GM18861 (cell line): ENCODE results near the gene TTC5.
"Not testable (repeated sequence)": the region's sequence is repeated elsewhere in the genome, so short reads cannot be mapped to it uniquely, and the experiment has no call there.

Source experiments
- ATAC-seq: cut with Tn5 transposase; IDR thresholded peaks from one replicate; pipeline ENCODE4 v1.9.1; 2021; ENCODE audit not compliant: unreplicated experiment

TTC5 gene

DNA sequence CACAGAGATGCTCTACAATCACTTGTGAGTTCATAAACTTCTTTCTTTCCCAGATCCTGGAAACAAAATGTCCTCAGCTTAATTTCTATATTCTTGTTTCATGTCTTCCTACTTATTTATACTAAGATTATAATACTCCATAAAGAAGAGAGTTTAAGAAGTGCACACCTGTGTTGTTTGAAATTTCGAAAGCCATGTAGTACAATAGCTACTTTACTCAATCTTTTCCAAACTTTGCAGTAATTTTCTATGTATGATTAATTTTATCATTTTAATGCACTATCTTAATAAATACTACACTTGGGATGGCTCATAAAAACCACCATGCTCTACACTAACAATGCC, 300 bp upstream of the TTC5 start:
- peak; percentile 8 for ATAC-seq

DNA sequence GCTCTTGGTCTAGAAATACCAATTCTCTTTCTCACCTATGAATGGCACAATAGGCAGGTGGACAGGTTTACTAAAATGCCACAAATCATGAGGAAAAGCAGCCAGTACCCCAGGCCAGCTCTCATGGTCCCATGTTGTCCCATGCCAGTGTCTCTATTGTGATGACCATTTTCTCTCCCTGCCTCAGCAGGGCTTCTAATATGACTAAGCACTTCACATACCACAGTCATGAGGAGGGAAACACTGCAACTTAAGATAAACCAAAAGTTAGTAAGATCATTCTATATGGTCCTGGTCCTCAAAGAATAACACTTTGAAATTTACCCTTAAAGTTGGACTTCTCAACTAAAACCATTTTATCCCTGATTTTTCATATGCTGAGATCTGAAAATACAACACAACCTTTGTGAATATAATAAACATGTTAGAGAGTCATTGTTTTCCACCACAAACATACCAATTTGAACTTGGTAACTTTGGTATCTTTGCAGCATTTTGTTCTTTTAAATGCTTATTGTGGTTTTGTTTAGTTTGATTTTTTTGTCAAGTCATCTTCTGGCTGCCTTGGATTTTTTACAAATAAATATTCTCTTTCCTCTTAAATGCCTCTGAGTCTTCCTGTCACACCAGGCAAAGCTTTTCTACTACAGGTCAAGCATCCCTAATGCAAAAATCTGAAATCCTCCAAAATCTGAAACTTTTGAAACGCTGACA, 3.6 kb downstream of the TTC5 start:
- ATAC-seq = no peak

DNA sequence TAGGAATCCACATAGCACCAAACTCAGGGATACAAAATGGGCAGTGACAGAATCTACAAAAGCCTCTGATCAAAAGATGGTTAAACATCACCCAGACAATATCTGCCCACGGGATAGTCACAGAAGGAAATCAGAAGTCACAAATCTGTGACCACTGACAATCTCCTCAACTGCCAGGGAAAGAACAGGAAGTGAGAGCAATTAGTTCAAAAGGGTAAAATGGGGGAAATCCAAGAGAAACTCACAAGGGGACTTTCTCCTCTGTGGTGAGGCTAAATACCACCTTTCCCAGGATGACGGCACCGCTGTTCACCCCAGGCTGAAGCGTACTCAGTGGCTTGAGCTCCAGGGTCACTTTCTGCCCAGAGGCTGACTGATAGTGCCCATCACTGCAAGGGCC, 10.7 kb downstream of the TTC5 start:
- peak; percentile 77 for ATAC-seq

DNA sequence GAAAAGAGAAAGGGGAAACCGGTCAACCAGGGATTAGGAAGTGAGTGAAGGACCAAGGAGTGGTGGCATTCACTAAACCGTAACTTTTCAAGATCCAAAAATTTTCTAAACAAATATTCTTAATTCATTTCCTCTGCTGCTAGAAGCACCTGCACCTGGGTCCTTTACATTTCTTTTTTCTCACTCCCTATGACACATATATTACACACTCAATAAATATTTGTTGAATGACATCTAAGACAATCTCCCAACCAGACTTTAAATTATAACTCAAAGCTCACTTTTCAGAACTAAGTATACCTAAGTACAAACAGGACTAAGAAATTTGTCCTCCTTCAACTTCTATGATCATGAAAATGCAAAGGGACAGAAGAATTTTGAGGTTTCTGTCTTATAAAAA, 11.1 kb downstream of the TTC5 start:
- ATAC-seq = no peak

DNA sequence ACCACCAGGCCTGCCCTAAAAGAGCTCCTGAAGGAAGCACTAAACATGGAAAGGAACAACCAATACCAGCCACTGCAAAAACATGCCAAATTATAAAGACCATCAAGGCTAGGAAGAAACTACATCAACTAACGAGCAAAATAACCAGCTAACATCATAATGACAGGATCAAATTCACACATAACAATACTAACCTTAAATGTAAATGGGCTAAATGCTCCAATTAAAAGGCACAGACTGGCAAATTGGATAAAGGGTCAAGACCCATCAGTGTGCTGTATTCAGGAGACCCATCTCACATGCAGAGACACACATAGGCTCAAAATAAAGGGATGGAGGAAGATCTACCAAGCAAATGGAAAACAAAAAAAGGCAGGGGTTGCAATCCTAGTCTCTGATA, 23.8 kb downstream of the TTC5 start:
- not testable (repeated sequence) for ATAC-seq

DNA sequence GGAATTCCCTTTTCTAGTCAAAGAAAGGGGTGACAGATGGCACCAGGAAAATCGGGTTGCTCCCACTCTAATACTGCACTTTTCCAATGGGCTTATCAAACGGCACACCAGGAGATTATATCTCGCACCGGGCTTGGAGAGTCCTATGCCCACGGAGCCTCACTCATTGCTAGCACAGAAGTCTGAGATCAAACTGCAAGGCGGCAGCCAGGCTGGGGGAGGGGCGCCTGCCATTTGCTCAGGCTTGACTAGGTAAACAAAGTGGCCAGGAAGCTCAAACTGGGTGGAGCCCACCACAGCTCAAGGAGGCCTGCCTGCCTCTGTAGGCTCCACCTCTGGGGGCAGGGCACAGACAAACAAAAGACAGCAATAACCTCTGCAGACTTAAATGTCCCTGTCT, 25.5 kb downstream of the TTC5 start:
- not testable (repeated sequence) for ATAC-seq

DNA sequence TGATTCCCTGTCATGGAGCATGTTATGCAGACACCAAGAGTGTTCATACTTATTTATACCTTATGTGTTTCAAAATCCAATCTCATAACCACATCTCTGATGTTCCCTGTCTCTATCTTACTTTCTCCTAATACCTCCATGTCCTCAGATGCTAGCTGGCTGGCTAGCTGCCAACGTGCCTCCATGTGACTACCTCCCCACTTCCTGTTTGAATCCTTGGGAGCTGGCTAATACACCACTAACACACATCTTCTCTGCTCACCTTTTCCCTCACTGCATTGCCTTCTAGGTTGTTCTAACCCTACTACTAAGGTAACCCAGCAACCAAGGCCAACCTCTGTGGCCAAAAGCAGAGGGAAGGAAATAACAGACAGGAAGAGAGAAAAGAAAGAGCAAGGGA, 27.3 kb downstream of the TTC5 start:
- ATAC-seq = no peak

DNA sequence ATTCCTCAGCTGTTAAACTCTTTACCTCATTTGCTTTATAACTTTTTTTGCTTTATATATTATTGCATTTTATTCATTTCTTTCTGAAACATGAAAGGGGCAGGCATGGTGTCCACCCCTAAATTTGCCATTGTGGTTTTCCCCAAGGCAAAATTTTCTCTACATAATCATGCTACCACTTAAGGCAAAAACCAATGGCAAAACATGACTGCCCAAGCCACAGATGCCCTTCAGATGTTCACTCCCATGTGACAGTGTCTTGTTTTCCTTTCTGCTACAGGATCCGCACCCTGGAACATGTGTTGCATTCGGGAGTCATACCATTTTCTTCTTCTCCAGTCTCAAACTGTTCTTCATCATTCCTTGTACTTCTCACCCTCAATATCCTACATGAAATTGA, 28.3 kb downstream of the TTC5 start:
- no peak for ATAC-seq

DNA sequence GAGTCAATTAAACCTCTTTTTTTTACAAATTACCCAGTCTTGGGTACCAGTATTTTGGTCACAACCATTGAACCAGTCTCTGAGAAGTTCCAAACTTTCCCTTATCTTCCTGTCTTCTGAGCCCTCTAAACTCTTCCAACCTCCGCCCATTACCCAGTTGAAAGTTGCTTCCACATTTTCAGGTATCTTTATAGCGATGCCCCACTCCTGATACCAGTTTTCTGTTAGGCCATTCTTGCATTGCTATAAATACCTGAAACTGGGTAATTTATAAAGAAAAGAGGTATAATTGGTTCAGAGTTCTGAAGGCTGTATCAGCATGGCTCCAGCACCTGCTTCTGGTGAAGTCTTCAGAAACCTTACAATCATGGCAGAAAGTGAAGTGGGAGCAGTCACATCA, 31.7 kb downstream of the TTC5 start:
- no peak for ATAC-seq

DNA sequence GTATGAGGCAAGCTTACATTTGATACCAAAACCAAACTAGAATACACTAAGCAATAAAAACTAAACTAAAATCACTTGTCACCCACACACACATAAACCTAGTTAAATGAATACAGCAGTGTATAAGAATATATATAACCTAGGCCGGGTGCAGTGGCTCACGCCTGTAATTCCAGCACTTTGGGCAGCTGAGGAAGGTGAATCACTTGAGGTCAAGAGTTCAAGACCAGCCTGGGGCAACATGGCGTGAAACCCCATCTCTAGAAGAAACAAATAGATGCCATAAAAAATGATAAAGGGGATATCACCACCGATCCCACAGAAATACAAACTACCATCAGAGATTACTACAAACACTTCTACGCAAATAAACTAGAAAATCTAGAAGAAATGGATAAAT, 41.4 kb downstream of the TTC5 start:
- not testable (repeated sequence) for ATAC-seq

DNA sequence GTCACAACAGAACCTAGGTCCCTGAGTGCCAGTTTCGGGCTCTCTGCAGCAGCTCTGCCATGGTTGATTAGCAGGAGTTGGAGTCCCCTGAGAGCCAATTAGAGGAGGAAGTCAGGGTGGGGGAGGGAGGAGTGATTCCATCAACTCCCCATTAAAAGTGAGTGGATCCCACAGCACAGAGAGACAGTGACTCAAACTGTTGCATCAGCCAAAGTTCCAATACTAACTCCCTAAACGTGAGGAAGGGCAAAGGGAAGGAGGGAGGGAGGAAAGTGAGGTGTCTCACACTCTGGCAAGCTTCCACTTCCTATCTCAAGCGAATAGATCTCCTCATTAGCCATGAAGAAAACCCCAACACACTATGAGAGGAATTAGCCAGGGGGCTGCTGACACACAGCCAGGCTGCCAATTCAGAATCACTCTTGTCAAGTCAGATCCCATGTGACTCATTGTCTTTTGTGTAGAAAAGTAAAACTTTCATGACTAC, 43.1 kb downstream of the TTC5 start:
- no peak for ATAC-seq

DNA sequence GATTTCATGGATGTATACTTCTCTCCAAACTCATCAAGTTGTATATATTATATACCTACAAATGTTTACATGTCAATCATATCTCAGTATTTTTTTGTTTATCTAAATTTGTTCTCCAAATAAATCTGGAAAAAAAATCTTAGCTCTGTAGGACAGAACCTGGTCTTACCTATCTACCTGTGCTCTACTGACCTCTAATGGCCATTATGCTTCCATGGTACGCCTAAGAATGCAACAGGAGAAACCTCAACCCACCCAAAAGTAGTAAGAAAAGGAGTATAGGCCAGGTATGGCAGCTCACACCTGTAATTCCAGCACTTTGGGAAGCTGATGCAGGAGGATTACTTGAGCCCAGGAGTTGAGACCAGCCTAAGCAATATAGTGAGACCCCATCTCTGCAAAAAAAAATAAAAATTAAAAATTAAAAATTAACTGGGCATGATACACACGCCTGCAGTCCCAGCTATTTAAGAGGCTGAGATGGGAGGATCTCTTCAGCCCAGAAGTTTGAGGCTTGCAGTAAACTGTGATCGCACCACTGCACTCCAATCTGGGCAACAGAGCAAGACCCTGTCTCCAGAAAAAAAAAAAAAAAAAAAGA, 58.0 kb downstream of the TTC5 start:
- ATAC-seq = no peak
